Measurements from ENCODE around the gene IGFALS. TPM values are rescaled to one million over a fixed set of nuclear protein-coding genes. Genes with fewer than 3 reads are reported as not detected.
A peak's percentile ranks its signal among the peaks of the same experiment; 100 is the strongest.

IGFALS gene
- total RNA-seq, 3 donors from 2014 or later: 0.51 to 1.9 (median 1.8) TPM

DNA sequence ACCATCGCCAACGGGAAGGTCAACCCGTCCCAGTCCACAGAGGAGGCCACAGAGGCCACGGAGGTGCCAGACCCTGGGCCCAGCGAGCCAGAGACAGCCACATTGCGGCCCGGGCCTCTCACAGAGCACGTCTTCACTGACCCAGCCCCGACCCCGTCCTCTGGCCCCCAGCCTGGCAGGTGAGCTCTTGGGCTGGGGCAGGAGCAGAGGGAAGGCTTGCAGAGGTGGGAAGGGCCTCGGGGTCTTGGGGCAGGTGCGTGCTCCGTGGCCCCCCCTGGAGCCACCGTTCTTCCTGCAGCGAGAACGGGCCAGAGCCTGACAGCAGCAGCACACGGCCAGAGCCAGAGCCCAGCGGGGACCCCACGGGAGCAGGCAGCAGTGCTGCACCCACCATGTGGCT is 27.3 kb downstream of the IGFALS start:
- TF ChIP-seq, protein P1, sequence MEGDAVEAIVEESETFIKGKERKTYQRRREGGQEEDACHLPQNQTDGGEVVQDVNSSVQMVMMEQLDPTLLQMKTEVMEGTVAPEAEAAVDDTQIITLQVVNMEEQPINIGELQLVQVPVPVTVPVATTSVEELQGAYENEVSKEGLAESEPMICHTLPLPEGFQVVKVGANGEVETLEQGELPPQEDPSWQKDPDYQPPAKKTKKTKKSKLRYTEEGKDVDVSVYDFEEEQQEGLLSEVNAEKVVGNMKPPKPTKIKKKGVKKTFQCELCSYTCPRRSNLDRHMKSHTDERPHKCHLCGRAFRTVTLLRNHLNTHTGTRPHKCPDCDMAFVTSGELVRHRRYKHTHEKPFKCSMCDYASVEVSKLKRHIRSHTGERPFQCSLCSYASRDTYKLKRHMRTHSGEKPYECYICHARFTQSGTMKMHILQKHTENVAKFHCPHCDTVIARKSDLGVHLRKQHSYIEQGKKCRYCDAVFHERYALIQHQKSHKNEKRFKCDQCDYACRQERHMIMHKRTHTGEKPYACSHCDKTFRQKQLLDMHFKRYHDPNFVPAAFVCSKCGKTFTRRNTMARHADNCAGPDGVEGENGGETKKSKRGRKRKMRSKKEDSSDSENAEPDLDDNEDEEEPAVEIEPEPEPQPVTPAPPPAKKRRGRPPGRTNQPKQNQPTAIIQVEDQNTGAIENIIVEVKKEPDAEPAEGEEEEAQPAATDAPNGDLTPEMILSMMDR (IDR thresholded peaks at IDR 0.05): no peak
- ATAC-seq (no peak), DNase-seq (no peak)

DNA sequence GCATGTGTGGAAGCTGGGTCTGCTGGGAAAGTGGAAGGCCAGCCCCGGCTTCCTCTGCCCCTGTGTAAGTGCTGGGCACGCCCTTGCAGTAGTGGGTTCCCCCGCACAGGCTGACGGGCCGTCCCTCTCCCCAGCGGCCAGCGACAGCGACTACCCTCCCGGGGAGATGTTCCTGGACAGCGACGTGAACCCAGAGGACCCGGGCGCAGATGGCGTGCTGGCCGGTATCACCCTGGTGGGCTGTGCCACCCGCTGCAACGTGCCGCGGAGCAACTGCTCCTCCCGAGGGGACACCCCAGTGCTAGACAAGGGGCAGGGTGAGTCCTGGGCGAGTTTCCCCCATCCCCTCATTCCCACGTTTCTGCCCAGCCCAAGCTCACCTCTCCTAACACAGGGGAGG is 27.7 kb downstream of the IGFALS start:
- ATAC-seq (no peak), DNase-seq (no peak)
- Histone ChIP-seq H3K4me1 (ENCODE audit: low read depth) (peaks cover 12% of the 10 kb centered on the region), H3K4me3 (no peak overlapping the region), H3K9me3 (no peaks in the 10 kb centered on the region), H3K36me3 (ENCODE audit: low read depth) (no peaks in the 10 kb centered on the region)
- intact Hi-C loops (cut with DNase I, micrococcal nuclease): no loop called here
- TF ChIP-seq, protein P1 (IDR thresholded peaks at IDR 0.05): no peak

More for the DNA sequence above, 27.3 kb downstream of the IGFALS start:
- intact Hi-C loops (cut with DNase I, micrococcal nuclease): no loop called here
- Histone ChIP-seq H3K9me3 (no peaks in the 10 kb centered on the region), H3K4me3 (no peak overlapping the region), H3K36me3 (ENCODE audit: low read depth) (no peaks in the 10 kb centered on the region), H3K4me1 (ENCODE audit: low read depth) (peaks cover 12% of the 10 kb centered on the region)

DNA sequence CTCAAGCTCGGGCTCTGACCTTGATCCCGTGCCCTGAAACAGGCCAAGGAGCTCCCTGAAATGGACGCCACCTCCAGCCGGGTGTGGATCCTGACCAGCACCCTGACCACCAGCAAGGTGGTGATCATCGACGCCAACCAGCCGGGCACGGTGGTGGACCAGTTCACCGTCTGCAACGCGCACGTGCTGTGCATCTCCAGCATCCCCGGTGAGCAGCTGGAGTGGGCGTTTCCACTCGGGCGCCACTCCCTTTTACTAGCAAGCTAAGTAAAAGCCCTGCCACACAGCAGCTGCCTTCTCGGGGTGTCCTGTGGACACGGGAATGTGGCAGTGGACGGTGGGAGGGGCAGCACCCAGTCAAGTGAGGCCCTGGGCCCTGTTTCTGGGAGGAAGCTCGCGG is 28.5 kb downstream of the IGFALS start:
- Histone ChIP-seq H3K4me3 (no peak overlapping the region), H3K36me3 (ENCODE audit: low read depth) (no peaks in the 10 kb centered on the region), H3K4me1 (ENCODE audit: low read depth) (peaks cover 6% of the 10 kb centered on the region), H3K9me3 (no peaks in the 10 kb centered on the region)
- TF ChIP-seq, protein P1 (IDR thresholded peaks at IDR 0.05): no peak
- no peak for ATAC-seq
- DNase-seq: no peak
- intact Hi-C loops (cut with DNase I, micrococcal nuclease): no loop called here

DNA sequence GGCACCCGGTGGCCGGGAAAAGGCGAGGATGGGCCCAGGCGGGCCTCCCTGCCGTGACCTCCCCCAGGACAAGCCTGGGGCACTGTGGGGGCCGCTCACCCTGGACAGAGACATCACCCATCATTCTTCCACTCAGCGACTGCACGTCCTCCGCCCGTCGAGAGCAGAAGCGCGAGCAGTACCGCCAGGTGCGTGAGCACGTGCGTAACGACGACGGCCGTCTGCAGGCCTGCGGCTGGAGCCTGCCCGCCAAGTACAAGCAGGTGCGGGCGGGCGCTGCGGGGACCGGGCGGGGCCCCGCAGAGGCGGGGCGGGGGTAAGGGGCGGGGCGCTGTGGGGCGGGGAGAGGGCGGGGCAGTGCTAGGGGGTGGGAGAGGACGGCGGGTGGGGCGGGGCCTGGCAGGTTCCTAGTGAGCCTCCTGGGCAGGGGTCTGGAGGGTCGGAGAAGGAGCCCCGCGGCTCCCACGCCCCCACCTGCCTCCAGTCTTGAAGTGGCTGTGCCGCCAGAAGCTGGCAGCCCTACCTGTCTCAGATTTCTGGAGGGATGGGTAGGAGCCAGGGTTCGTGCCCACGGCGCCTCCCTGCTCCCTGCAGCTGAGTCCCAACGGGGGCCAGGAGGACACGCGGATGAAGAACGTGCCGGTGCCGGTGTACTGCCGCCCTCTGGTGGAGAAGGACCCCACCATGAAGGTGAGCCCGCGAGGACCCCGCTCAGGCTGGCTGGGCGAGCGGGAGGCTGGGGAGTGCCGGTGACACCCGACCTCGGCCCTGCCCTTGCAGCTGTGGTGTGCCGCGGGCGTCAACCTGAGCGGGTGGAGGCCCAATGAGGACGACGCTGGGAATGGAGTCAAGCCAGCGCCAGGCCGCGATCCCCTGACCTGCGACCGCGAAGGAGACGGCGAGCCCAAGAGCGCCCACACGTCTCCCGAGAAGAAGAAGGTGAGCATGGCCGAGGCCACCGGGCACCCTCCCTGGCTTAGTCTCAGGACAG is 29.7 kb downstream of the IGFALS start:
- peak; percentile 15 for ATAC-seq
- DNase-seq: peak in 1 of 3 donors; percentile 55
- Histone ChIP-seq H3K4me1 (ENCODE audit: low read depth) (no peaks in the 10 kb centered on the region), H3K9me3 (no peaks in the 10 kb centered on the region), H3K4me3 (no peak overlapping the region), H3K36me3 (ENCODE audit: low read depth) (no peaks in the 10 kb centered on the region)
- intact Hi-C loops (cut with DNase I, micrococcal nuclease): no loop called here
- TF ChIP-seq, protein P1 (IDR thresholded peaks at IDR 0.05): no peak

DNA sequence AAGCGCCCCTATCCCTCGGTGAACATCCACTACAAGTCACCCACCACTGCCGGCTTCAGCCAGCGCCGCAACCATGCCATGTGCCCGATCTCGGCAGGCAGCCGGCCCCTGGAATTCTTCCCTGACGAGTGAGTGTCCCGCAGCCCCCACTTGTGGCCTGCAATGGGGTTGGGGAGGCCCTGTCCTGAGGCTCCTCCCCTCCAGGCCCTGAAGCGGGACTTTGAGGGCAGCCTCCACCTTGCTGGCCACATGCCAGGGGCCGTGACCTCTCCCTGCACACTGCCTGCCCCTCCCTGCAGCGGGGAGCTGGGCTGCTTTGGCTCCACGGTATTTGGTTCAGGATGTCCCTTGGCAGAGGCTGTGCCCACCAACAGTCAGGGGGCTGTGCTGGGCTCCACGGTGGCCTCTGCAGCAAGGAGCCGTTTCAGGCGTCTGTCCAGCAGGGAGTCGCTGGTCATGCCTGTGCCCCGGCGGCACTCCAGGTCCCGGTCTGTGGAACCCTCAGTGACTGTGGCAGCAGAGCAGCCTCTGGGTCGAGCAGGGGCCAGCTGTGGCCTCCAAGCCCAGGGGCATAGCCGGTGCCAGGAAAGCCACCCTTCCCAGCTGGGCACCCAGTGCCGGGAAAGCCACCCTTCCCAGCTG is 30.5 kb downstream of the IGFALS start:
- no peaks in the 10 kb centered on the region for H3K36me3 ChIP-seq (ENCODE audit: low read depth)
- no peaks in the 10 kb centered on the region for H3K9me3 ChIP-seq
- no peak for ATAC-seq
- no peak overlapping the region for H3K4me3 ChIP-seq
- peaks cover 5% of the 10 kb centered on the region for H3K4me1 ChIP-seq (ENCODE audit: low read depth)
- intact Hi-C loops (cut with DNase I, micrococcal nuclease): no loop called here
- DNase-seq: peak in 1 of 3 donors; percentile 43
- TF ChIP-seq, protein P1 (IDR thresholded peaks at IDR 0.05): no peak
